Neutrophil (primary cell): ENCODE data around the gene CD99L2.

Source experiments
- H3K27ac ChIP-seq: fragments of 200-600 bp; sonication (generic); 2 replicates; pipeline ENCODE4 v1.5.1; 2016; ENCODE audit warnings: mild to moderate bottlenecking, moderate library complexity
- H3K27me3 ChIP-seq: fragments of 200-600 bp; sonication (generic); 2 replicates; pipeline ENCODE4 v1.6.0; 2016; ENCODE audit warnings: mild to moderate bottlenecking
- H3K36me3 ChIP-seq: fragments of 200-600 bp; sonication (generic); 2 replicates; pipeline ENCODE4 v1.5.1; 2017
- H3K4me1 ChIP-seq, 2 experiments: fragments of 200-600 bp in 1 of 2; sonication (generic) in 1 of 2; 1 replicate in 1 of 2; 2 replicates in 1 of 2; pipeline versions ENCODE4 v1.5.1 to v1.6.1; 2013 to 2016; ENCODE audit warnings: low read depth in 1 of 2, low read length in 1 of 2, mild to moderate bottlenecking in 1 of 2, moderate library complexity in 1 of 2; ENCODE audit not compliant: control insufficient read depth in 1 of 2, insufficient read depth in 1 of 2
- H3K4me3 ChIP-seq, 2 experiments: fragments of 200-600 bp in 1 of 2; sonication (generic) in 1 of 2; 1 replicate in 1 of 2; 2 replicates in 1 of 2; pipeline ENCODE4 v1.5.1; 2013 to 2016; ENCODE audit warnings: low read depth in 1 of 2, low read length in 1 of 2, mild to moderate bottlenecking in 1 of 2, moderate library complexity in 1 of 2
- H3K9me3 ChIP-seq: fragments of 200-600 bp; sonication (generic); 2 replicates; pipeline ENCODE4 v1.5.1; 2016
- TF ChIP-seq, protein P1 (sequence below): fragments of 200-600 bp; sonication (generic); IDR thresholded peaks from 2 replicates; pipeline ENCODE4 v1.5.1; 2016; ENCODE audit warnings: antibody characterized with exemption

CD99L2 gene

DNA sequence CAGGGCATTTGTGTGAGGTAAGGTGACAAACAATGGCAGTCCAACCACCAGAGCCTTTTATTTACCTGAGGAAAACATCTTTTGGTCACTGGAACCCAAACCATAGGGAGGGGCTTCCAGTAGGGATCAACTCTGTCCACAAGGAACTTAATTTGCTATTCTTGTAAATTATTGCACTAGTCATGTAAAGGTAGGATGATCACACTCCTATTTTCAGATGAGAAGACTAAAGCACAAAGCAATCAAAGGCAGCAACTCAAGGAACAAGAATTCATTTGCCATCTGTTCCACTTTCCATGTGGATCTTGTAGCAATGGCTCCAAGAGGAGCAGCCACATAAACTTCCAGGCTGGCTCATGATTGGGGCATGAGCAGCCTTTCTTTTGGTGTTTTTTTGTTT is 35.3 kb downstream of the CD99L2 start:
- no peak overlapping the region for H3K27ac ChIP-seq
- TF ChIP-seq, protein P1, sequence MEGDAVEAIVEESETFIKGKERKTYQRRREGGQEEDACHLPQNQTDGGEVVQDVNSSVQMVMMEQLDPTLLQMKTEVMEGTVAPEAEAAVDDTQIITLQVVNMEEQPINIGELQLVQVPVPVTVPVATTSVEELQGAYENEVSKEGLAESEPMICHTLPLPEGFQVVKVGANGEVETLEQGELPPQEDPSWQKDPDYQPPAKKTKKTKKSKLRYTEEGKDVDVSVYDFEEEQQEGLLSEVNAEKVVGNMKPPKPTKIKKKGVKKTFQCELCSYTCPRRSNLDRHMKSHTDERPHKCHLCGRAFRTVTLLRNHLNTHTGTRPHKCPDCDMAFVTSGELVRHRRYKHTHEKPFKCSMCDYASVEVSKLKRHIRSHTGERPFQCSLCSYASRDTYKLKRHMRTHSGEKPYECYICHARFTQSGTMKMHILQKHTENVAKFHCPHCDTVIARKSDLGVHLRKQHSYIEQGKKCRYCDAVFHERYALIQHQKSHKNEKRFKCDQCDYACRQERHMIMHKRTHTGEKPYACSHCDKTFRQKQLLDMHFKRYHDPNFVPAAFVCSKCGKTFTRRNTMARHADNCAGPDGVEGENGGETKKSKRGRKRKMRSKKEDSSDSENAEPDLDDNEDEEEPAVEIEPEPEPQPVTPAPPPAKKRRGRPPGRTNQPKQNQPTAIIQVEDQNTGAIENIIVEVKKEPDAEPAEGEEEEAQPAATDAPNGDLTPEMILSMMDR = no peak
- H3K36me3 ChIP-seq = no peaks in the 10 kb centered on the region
- no peaks in the 10 kb centered on the region for H3K9me3 ChIP-seq
- H3K4me3 ChIP-seq = no peak overlapping the region
- H3K4me1 ChIP-seq = no peaks in the 10 kb centered on the region
- no peaks in the 10 kb centered on the region for H3K27me3 ChIP-seq

DNA sequence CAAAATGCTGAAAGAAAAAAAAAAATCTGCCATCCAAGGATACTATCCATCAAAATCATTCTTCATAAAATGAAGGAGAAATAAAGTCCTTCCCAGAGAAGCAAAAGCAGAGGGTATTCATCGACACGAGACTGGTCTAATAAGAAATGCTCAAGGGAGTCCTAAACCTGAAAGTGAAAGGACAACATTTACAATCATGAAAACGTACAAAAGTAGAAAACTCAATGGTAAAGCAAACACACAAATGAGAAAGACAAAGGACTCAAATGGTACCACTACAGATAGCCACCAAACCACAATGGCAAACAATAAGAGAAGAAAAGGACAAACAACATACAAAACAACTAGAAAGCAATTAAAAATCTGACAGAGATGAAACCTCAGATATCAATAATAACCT is 41.0 kb downstream of the CD99L2 start:
- TF ChIP-seq, protein P1 = no peak
- Histone ChIP-seq H3K27ac (no peak overlapping the region), H3K4me1 (no peaks in the 10 kb centered on the region), H3K9me3 (no peaks in the 10 kb centered on the region), H3K4me3 (no peak overlapping the region), H3K36me3 (no peaks in the 10 kb centered on the region), H3K27me3 (no peaks in the 10 kb centered on the region)

DNA sequence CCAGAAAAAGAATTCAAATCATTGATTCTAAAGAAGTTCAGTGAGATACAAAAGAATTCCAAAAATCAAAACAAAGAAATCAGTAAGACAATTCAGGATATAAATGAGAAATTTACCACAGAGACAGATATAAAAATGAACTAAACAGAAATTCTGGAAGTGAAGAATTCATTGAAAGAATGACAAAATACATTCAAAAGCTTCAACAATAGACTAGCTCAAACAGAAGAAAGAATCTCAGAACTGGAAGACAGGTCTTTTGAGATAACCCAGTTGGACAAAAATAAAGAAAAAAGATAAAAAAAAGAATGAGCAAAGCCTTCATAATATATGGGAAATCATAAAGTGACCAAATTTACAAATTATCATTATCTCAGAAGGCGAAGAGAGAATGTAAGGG is 41.7 kb downstream of the CD99L2 start:
- TF ChIP-seq, protein P1 = no peak

DNA sequence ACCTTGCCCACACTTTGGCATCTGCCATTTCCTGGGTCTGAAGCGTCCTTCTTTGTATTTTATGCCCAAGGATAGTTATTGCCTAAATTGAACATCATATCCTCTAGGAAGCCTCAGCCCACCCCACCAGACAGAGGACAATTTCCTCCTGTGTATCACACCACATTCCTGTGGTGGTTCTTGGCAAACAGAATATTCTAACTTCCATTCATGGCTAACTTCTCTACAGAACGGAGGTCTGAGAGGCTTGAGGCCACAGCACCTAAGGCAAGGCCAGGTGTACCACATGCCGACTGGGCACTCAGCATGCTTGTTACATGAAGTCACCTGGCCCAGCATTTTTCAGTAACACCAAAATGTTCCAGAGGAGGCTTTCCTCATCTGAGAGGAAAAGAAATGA is 42.4 kb downstream of the CD99L2 start:
- TF ChIP-seq, protein P1 = no peak
- no peak overlapping the region for H3K4me3 ChIP-seq
- no peaks in the 10 kb centered on the region for H3K4me1 ChIP-seq
- H3K36me3 ChIP-seq = no peaks in the 10 kb centered on the region
- H3K27ac ChIP-seq = no peak overlapping the region
- H3K27me3 ChIP-seq = no peaks in the 10 kb centered on the region
- no peaks in the 10 kb centered on the region for H3K9me3 ChIP-seq

More for the DNA sequence above, 41.7 kb downstream of the CD99L2 start:
- Histone ChIP-seq H3K36me3 (no peaks in the 10 kb centered on the region), H3K9me3 (no peaks in the 10 kb centered on the region), H3K27me3 (no peaks in the 10 kb centered on the region), H3K4me1 (no peaks in the 10 kb centered on the region), H3K4me3 (no peak overlapping the region), H3K27ac (no peak overlapping the region)

DNA sequence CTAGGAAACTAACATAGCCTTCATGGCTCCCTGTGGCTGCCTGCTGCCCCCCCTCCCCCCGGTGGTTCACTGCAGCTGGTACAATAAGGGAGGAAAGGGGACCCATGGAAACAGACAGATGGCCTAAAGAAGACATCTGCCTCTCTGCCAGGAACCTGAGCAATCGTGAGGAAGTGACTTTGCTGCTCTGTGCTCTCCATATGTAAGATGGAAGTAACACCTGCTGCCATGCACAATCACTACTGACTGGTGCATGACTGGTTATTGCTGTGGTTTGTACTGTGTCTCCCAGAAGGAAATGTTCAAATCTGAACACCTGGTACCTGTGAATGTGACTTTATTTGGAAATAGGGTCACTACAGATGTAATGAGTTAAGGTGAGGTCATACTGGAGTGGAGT is 43.6 kb downstream of the CD99L2 start:
- Histone ChIP-seq H3K27me3 (no peaks in the 10 kb centered on the region), H3K9me3 (no peaks in the 10 kb centered on the region), H3K4me3 (no peak overlapping the region), H3K27ac (no peak overlapping the region), H3K36me3 (no peaks in the 10 kb centered on the region), H3K4me1 (peaks cover 4 to 8% of the 10 kb centered on the region in 2 experiments)
- TF ChIP-seq, protein P1 = no peak
